ENCODE results near the gene VEGFA.

The VEGFA gene

GRCh38 chr6:43769526-43770371 lies at the start of gene VEGFA:
Gene VEGFA, plus strand, starts transcription at chr6:43770211.
- peak; percentile 73 for DNase-seq (ENCODE audit: low read depth)

- no peak for DNase-seq (ENCODE audit: low read depth)
Measured at GRCh38 chr6:43720999-43721398, 49.0 kb upstream of the VEGFA start.

- DNase-seq (ENCODE audit: low read depth): no peak
Measured at GRCh38 chr6:43722920-43723545, 47.0 kb upstream of the VEGFA start.

- peak; percentile 35 for DNase-seq (ENCODE audit: low read depth)
Measured at GRCh38 chr6:43723737-43724295, 46.2 kb upstream of the VEGFA start.

- DNase-seq (ENCODE audit: low read depth): no peak
Measured at GRCh38 chr6:43724354-43724753, 45.7 kb upstream of the VEGFA start.

GRCh38 chr6:43724914-43725642 lies 44.9 kb upstream of the VEGFA start:
- peak; percentile 65 for DNase-seq (ENCODE audit: low read depth)

- no peak for DNase-seq (ENCODE audit: low read depth)
Measured at GRCh38 chr6:43725643-43726580, 44.1 kb upstream of the VEGFA start.

- no peak for DNase-seq (ENCODE audit: low read depth)
Measured at GRCh38 chr6:43727634-43728033, 42.4 kb upstream of the VEGFA start.

GRCh38 chr6:43728586-43728985 lies 41.4 kb upstream of the VEGFA start:
- DNase-seq (ENCODE audit: low read depth): no peak

- DNase-seq (ENCODE audit: low read depth): no peak
Measured at GRCh38 chr6:43729537-43729936, 40.5 kb upstream of the VEGFA start.

- no peak for DNase-seq (ENCODE audit: low read depth)
Measured at GRCh38 chr6:43730634-43731033, 39.4 kb upstream of the VEGFA start.

GRCh38 chr6:43733471-43734293 lies 36.3 kb upstream of the VEGFA start:
- DNase-seq (ENCODE audit: low read depth): peak; percentile 22

- DNase-seq (ENCODE audit: low read depth): no peak
Measured at GRCh38 chr6:43734294-43734665, 35.7 kb upstream of the VEGFA start.

- no peak for DNase-seq (ENCODE audit: low read depth)
Measured at GRCh38 chr6:43735642-43736199, 34.3 kb upstream of the VEGFA start.

- no peak for DNase-seq (ENCODE audit: low read depth)
Measured at GRCh38 chr6:43736211-43736786, 33.7 kb upstream of the VEGFA start.

- no peak for DNase-seq (ENCODE audit: low read depth)
Measured at GRCh38 chr6:43736844-43737243, 33.2 kb upstream of the VEGFA start.

- no peak for DNase-seq (ENCODE audit: low read depth)
Measured at GRCh38 chr6:43737272-43738081, 32.5 kb upstream of the VEGFA start.

- no peak for DNase-seq (ENCODE audit: low read depth)
Measured at GRCh38 chr6:43738267-43738676, 31.7 kb upstream of the VEGFA start.

Data from stimulated activated CD8-positive, alpha-beta memory T cell treated with anti-CD3 and anti-CD28 coated beads, Interleukin-12 subunit alpha, Interleukin-12 subunit beta, amount 100 ng/mL, for 4 hours (primary cell).